RWPE2 (cell line): ENCODE data around the gene THUMPD1.

Experiments
- ATAC-seq: fragments of 200-7000 bp; cut with Tn5 transposase; 3 replicates; pipeline ENCODE4 v1.9.1; 2021; ENCODE audit warnings: low read depth
- DNase-seq: peaks from one replicate; pipeline ENCODE4 v3.0.0-alpha.2; 2020; ENCODE audit warnings: low spot score
- H3K27ac ChIP-seq: fragments of 450-650 bp; 2 replicates; pipeline ENCODE4 v1.5.1; 2017; ENCODE audit warnings: mild to moderate bottlenecking; ENCODE audit not compliant: poor library complexity, severe bottlenecking
- H3K27me3 ChIP-seq: fragments of 250-450 bp; sonication (Bioruptor Pico); 2 replicates; pipeline ENCODE4 v1.5.1; 2021; ENCODE audit warnings: mild to moderate bottlenecking, moderate library complexity; ENCODE audit not compliant: insufficient read depth, poor library complexity, severe bottlenecking
- H3K36me3 ChIP-seq: fragments of 250-450 bp; sonication (Bioruptor Pico); 2 replicates; pipeline ENCODE4 v1.5.1; 2020; ENCODE audit warnings: low read depth, mild to moderate bottlenecking, moderate library complexity
- H3K4me1 ChIP-seq: fragments of 250-450 bp; sonication (Bioruptor Pico); 2 replicates; pipeline ENCODE4 v1.5.1; 2021; ENCODE audit warnings: mild to moderate bottlenecking, moderate library complexity; ENCODE audit not compliant: insufficient read depth, poor library complexity, severe bottlenecking
- H3K4me3 ChIP-seq: fragments of 250-450 bp; sonication (Bioruptor Pico); 2 replicates; pipeline ENCODE4 v1.5.1; 2021; ENCODE audit warnings: mild to moderate bottlenecking, moderate library complexity; ENCODE audit not compliant: severe bottlenecking
- H3K9me3 ChIP-seq: fragments of 250-450 bp; sonication (Bioruptor Pico); 2 replicates; pipeline ENCODE4 v1.5.1; 2021; ENCODE audit warnings: mild to moderate bottlenecking, moderate library complexity; ENCODE audit not compliant: severe bottlenecking
- CTCF ChIP-seq: fragments of 450-650 bp; IDR thresholded peaks from one replicate; pipeline ENCODE4 v1.5.1; 2017; ENCODE audit warnings: mild to moderate bottlenecking, moderate library complexity; ENCODE audit not compliant: poor library complexity, severe bottlenecking

THUMPD1 gene

GRCh38 chr16:20743591-20743990, 2.0 kb upstream of the THUMPD1 start:
- no peak for TF ChIP-seq CTCF
- Histone ChIP-seq H3K4me1 (peaks cover 11% of the 10 kb centered on the region), H3K27ac (no peak overlapping the region), H3K36me3 (peaks cover 16% of the 10 kb centered on the region), H3K9me3 (no peaks in the 10 kb centered on the region), H3K27me3 (no peaks in the 10 kb centered on the region), H3K4me3 (no peak overlapping the region)
- ATAC-seq (no peak), DNase-seq (no peak)

DNA sequence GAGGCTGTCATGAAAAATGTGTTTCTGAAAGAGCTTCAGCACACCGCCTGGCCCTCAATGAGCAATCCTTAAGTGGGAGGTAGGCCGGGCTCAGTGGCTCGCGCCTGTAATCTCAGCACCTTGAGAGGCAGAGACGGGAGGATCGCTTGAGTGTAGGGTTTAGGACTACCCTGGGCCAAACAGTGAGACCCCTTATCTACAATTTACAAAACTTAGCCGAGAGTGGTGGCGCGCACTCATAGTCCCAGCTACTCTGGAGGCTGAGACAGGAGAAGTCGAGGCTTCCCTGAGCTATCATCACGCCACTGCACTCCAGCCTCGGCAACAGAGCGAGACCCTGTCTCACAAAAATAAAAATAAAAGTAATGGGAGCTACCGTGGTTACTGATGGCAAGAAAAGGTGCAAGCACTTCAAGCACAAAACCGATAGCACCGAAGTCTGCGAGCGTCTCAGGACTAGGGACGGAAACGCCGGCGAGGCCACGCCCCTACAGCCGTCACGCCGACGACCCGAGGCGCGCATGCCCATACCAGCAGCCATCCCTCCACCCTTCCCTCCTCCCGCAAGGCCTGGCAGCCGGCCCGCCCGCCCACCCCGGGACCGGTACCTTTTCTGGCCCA, 607 bp downstream of the THUMPD1 start:
- Histone ChIP-seq H3K27ac (peak overlapping the region; percentile 62), H3K4me3 (peak overlapping the region; percentile 96), H3K9me3 (no peaks in the 10 kb centered on the region), H3K36me3 (peaks cover 42% of the 10 kb centered on the region), H3K4me1 (peaks cover 11% of the 10 kb centered on the region), H3K27me3 (no peaks in the 10 kb centered on the region)
- ATAC-seq (peak; percentile 84), DNase-seq (peak; percentile 84)
- no peak for TF ChIP-seq CTCF

GRCh38 chr16:20740007-20740883, 1.4 kb downstream of the THUMPD1 start:
- DNase-seq (no peak), ATAC-seq (no peak)
- Histone ChIP-seq H3K4me1 (peaks cover 11% of the 10 kb centered on the region), H3K9me3 (no peaks in the 10 kb centered on the region), H3K36me3 (peaks cover 48% of the 10 kb centered on the region), H3K27me3 (no peaks in the 10 kb centered on the region), H3K27ac (no peak overlapping the region), H3K4me3 (peak overlapping the region; percentile 96)
- peak; percentile 71 for TF ChIP-seq CTCF

- Histone ChIP-seq H3K27ac (no peak overlapping the region), H3K4me3 (no peak overlapping the region), H3K36me3 (peaks cover 66% of the 10 kb centered on the region), H3K9me3 (no peaks in the 10 kb centered on the region), H3K4me1 (peaks cover 11% of the 10 kb centered on the region), H3K27me3 (no peaks in the 10 kb centered on the region)
- TF ChIP-seq CTCF, result no peak
- DNase-seq (no peak), ATAC-seq (no peak)
Observed at GRCh38 chr16:20735490-20735889, 6.1 kb downstream of the THUMPD1 start.

DNA sequence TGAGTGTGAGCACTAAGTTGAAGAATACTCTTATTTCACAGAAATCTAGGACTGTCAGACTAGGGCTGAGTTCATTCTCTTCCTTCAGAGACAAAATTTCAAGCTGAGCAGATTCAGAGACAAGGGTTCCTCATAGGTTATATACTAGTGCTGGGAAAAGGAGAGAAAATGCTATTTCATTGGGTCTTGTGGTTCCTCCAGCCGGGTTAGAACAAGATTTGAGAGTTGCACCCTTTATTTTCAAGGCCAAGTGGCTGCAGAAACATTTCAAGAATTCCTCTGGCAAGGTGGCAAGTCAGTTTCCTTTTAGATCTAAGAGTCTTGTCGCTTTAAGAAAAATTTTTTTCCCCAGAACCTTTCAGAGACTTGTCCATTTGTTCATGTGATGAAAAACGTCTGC, 6.8 kb downstream of the THUMPD1 start:
- Histone ChIP-seq H3K27me3 (no peaks in the 10 kb centered on the region), H3K9me3 (no peaks in the 10 kb centered on the region), H3K27ac (no peak overlapping the region), H3K4me3 (no peak overlapping the region), H3K4me1 (peaks cover 6% of the 10 kb centered on the region), H3K36me3 (peaks cover 61% of the 10 kb centered on the region)
- ATAC-seq, result no peak
- DNase-seq, result no peak
- no peak for TF ChIP-seq CTCF
